Measurements from ENCODE around the gene MAB21L4.

Gene MAB21L4

GRCh38 chr2:240890691-240891090 lies 5.3 kb downstream of the MAB21L4 start:
- no peak for DNase-seq (ENCODE audit: extremely low spot score)
- no peak for TF ChIP-seq CTCF (IDR thresholded peaks at IDR 0.05; ENCODE audit: control extremely low read depth, extremely low read depth, low read depth, missing control alignments)
- ChIA-PET CTCF (interaction anchor here (1.0 to 1.4 kb wide), 2 partner anchors 8 to 23 kb away, joined by 3 to 5 read pairs; no protein-coding TSS in a partner anchor), POLR2A (no interaction called here)

- CTCF ChIA-PET = interaction anchor here (1.4 kb wide), 1 partner anchor 24 kb away, joined by 5 read pairs; no protein-coding TSS in a partner anchor
- POLR2A ChIA-PET = no interaction called here
- DNase-seq (ENCODE audit: extremely low spot score) = no peak
- no peak for TF ChIP-seq CTCF (IDR thresholded peaks at IDR 0.05; ENCODE audit: control extremely low read depth, extremely low read depth, low read depth, missing control alignments)
Observed at GRCh38 chr2:240889601-240890560, 6.1 kb downstream of the MAB21L4 start.

- no peak for TF ChIP-seq CTCF (IDR thresholded peaks at IDR 0.05; ENCODE audit: control extremely low read depth, extremely low read depth, low read depth, missing control alignments)
- CTCF ChIA-PET = no interaction called here
Observed at GRCh38 chr2:240888890-240889573, 6.9 kb downstream of the MAB21L4 start.

GRCh38 chr2:240888130-240888889 lies 7.6 kb downstream of the MAB21L4 start:
- ChIA-PET CTCF (no interaction called here), POLR2A (no interaction called here)
- DNase-seq (ENCODE audit: extremely low spot score) = no peak
- TF ChIP-seq CTCF (IDR thresholded peaks at IDR 0.05; ENCODE audit: control extremely low read depth, extremely low read depth, low read depth, missing control alignments) = no peak

More at GRCh38 chr2:240888890-240889573, 6.9 kb downstream of the MAB21L4 start:
- DNase-seq (ENCODE audit: extremely low spot score) = no peak
- POLR2A ChIA-PET = no interaction called here

- no peak for DNase-seq (ENCODE audit: extremely low spot score)
- TF ChIP-seq CTCF (IDR thresholded peaks at IDR 0.05; ENCODE audit: control extremely low read depth, extremely low read depth, low read depth, missing control alignments) = no peak
- POLR2A ChIA-PET = no interaction called here
- CTCF ChIA-PET = no interaction called here
Observed at GRCh38 chr2:240887631-240888030, 8.3 kb downstream of the MAB21L4 start.

All from GM10248 (cell line).